ENCODE measurements around the gene E2F8.

Gene E2F8

GRCh38 chr11:19252394-19253152, 11.8 kb upstream of the E2F8 start:
- no peak for DNase-seq (ENCODE audit: low read depth)

GRCh38 chr11:19251577-19251976, 10.8 kb upstream of the E2F8 start:
- DNase-seq (ENCODE audit: low read depth), result no peak

- DNase-seq (ENCODE audit: low read depth), result no peak
These were observed 6.1 kb upstream of the E2F8 start for GRCh38 chr11:19246816-19247215.

GRCh38 chr11:19245351-19245750, 4.6 kb upstream of the E2F8 start:
- no peak for DNase-seq (ENCODE audit: low read depth)

GRCh38 chr11:19244621-19245020, 3.9 kb upstream of the E2F8 start:
- no peak for DNase-seq (ENCODE audit: low read depth)

GRCh38 chr11:19244084-19244483, 3.3 kb upstream of the E2F8 start:
- DNase-seq (ENCODE audit: low read depth), result no peak

- DNase-seq (ENCODE audit: low read depth), result no peak
These were observed 2.9 kb upstream of the E2F8 start for GRCh38 chr11:19243613-19244012.

- no peak for DNase-seq (ENCODE audit: low read depth)
These were observed 2.4 kb upstream of the E2F8 start for GRCh38 chr11:19243143-19243542.

- no peak for DNase-seq (ENCODE audit: low read depth)
These were observed 1.6 kb upstream of the E2F8 start for GRCh38 chr11:19242179-19242932.

GRCh38 chr11:19241260-19242178, 774 bp upstream of the E2F8 start:
- no peak for DNase-seq (ENCODE audit: low read depth)

GRCh38 chr11:19239039-19239438, 1.7 kb downstream of the E2F8 start:
- DNase-seq (ENCODE audit: low read depth), result no peak

GRCh38 chr11:19237813-19238212, 2.9 kb downstream of the E2F8 start:
- DNase-seq (ENCODE audit: low read depth), result no peak

GRCh38 chr11:19237381-19237780, 3.4 kb downstream of the E2F8 start:
- DNase-seq (ENCODE audit: low read depth), result no peak

- DNase-seq (ENCODE audit: low read depth), result no peak
These were observed 6.4 kb downstream of the E2F8 start for GRCh38 chr11:19234231-19234817.

- no peak for DNase-seq (ENCODE audit: low read depth)
These were observed 7.7 kb downstream of the E2F8 start for GRCh38 chr11:19232910-19233503.

- DNase-seq (ENCODE audit: low read depth), result no peak
These were observed 11.1 kb downstream of the E2F8 start for GRCh38 chr11:19229671-19230070.

GRCh38 chr11:19228968-19229367, 11.8 kb downstream of the E2F8 start:
- no peak for DNase-seq (ENCODE audit: low read depth)

- DNase-seq (ENCODE audit: low read depth), result no peak
These were observed 14.2 kb downstream of the E2F8 start for GRCh38 chr11:19226378-19227195.

GRCh38 chr11:19225581-19225980, 15.2 kb downstream of the E2F8 start:
- DNase-seq (ENCODE audit: low read depth), result no peak

GRCh38 chr11:19225123-19225522, 15.6 kb downstream of the E2F8 start:
- no peak for DNase-seq (ENCODE audit: low read depth)

Data from stimulated activated CD8-positive, alpha-beta memory T cell treated with anti-CD3 and anti-CD28 coated beads, Interleukin-15, amount 100 ng/mL, for 1 hour (primary cell).